ENCODE results near the gene LRRC49.

DNA sequence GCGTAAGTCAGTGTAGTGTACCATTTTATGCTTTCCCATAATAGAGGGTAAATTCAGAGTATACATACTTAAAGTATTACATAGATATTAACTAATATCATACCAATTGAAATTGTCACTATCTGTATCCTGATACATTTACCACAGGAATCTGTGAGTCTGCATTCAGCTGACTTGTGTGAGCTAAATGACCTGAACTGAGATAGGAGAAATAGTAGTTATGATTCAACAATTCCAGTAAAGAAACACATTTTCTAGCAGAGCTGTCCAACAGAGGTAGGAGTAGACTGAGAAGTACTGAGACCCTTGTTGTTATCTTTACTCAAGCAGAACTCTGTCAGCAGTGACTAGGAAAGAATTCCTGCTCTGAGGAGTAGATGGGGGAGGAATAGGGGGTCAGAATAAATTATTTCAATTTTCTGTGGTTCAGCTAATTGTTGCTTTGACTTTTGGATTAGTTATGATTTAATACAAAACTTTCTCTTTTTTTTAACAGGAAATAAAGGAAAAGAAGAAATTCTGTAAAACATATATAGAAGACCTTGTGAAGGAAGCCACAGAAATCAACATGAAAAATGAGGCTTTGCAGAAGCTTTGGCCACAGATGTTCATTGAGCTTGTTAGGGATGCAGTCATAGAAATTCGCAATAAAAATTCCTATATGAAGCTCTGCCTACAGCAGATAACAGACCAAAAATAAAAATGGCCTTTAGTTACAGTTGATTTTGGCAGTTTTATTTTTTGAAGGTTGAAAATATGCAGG lies 156.5 kb downstream of the LRRC49 start:
- no peak for TF ChIP-seq EZH2 (IDR thresholded peaks at IDR 0.05)
- TF ChIP-seq POLR2AphosphoS5 (IDR thresholded peaks at IDR 0.05; ENCODE audit: borderline replicate concordance, low read depth, low read length), result no peak
- no peak for TF ChIP-seq FOXP2 (optimal IDR thresholded peaks at IDR 0.05; ENCODE audit: control extremely low read depth, extremely low read length, insufficient read depth)
